HepG2 (cell line): ENCODE data around the gene MAP1LC3B. TPM values are rescaled to one million over a fixed set of nuclear protein-coding genes. Genes with fewer than 3 reads are reported as not detected.

Experiments used
- ATAC-seq: fragments of 200-7000 bp; cut with Tn5 transposase; 3 replicates; pipeline ENCODE4 v1.9.1; 2020; ENCODE audit warnings: mild to moderate bottlenecking, moderate library complexity
- BruUV-seq: library from RNA; stranded (reverse); fragments of 400-500 nt; replicated peaks from 2 replicates; lab custom pipeline; 2021; lab: Mats Ljungman, UMichigan
- CTCF ChIA-PET: fragments of 300-600 bp; formaldehyde crosslinking; extraction: SDS; loops from one replicate; lab custom pipeline; 2021; ENCODE audit warnings: low total read pairs, inconsistent platforms, low intra/inter-chr PET ratio; lab: Yijun Ruan, JAX
- POLR2A ChIA-PET: fragments of 350-600 bp; sonication (Branson Sonifier 250); formaldehyde crosslinking; loops from one replicate; lab custom pipeline; 2020; ENCODE audit warnings: antibody characterized with exemption, inconsistent platforms; lab: Yijun Ruan, JAX
- DNase-seq: peaks from one replicate; pipeline ENCODE4 v3.0.0-alpha.2; 2015; ENCODE audit warnings: low spot score
- FAIRE-seq: peaks from 3 replicates; lab custom pipeline; 2011; peaks lifted over from hg19 to GRCh38; lab: Jason Lieb, UNC
- H2AFZ ChIP-seq: one replicate; pipeline ENCODE4 v1.6.1; 2011; ENCODE audit warnings: low read length, inconsistent platforms
- H3K27ac ChIP-seq: fragments of 300-600 bp; 3 replicates; pipeline ENCODE4 v1.8.0; 2011; ENCODE audit warnings: mixed run types, mild to moderate bottlenecking, mixed read lengths, low read length, inconsistent platforms; ENCODE audit not compliant: insufficient read depth; ENCODE audit errors: extremely low read length
- H3K27me3 ChIP-seq, 2 experiments: fragments of 200-600 bp in 1 of 2; 2 replicates in 1 of 2; 3 replicates in 1 of 2; pipeline versions ENCODE4 v1.6.0 to v1.8.0; 2011; ENCODE audit warnings: low read length in 2 of 2, mild to moderate bottlenecking in 2 of 2, moderate library complexity in 2 of 2, inconsistent platforms in 1 of 2; ENCODE audit not compliant: insufficient read depth in 2 of 2, control insufficient read depth in 1 of 2
- H3K36me3 ChIP-seq, 2 experiments: fragments of 200-600 bp in 1 of 2; replicated peaks in 1 of 2; 2 replicates in 1 of 2; 3 replicates in 1 of 2; pipeline versions ENCODE4 v1.5.1 to v1.8.0; 2011; ENCODE audit warnings: low read length in 2 of 2, inconsistent platforms in 1 of 2; ENCODE audit not compliant: insufficient read depth in 2 of 2, control insufficient read depth in 1 of 2
- H3K4me1 ChIP-seq: 2 replicates; pipeline ENCODE4 v1.5.1; 2012; ENCODE audit warnings: low read length, inconsistent platforms; ENCODE audit not compliant: insufficient read depth
- H3K4me2 ChIP-seq: 2 replicates; pipeline ENCODE4 v1.6.0; 2011; ENCODE audit warnings: low read depth, low read length, inconsistent platforms
- H3K4me3 ChIP-seq, 3 experiments: fragments of 200-600 bp in 1 of 3; sonication (generic), shearing (Covaris generic) in 1 of 3; replicated peaks in 1 of 3; 2 replicates each; pipeline ENCODE4 v1.5.1; 2011 to 2016; ENCODE audit warnings: low read length in 3 of 3, inconsistent platforms in 2 of 3, low read depth in 2 of 3, mild to moderate bottlenecking in 2 of 3, control low read depth in 1 of 3, mixed read lengths in 1 of 3; ENCODE audit not compliant: insufficient read depth in 1 of 3
- H3K79me2 ChIP-seq: one replicate; pipeline ENCODE4 v1.6.1; 2011; ENCODE audit warnings: low read length, inconsistent platforms; ENCODE audit not compliant: insufficient read depth
- H3K9ac ChIP-seq: 2 replicates; pipeline ENCODE4 v1.6.0; 2011; ENCODE audit warnings: mild to moderate bottlenecking, low read depth, low read length, inconsistent platforms; ENCODE audit not compliant: insufficient read depth
- H3K9me3 ChIP-seq: 2 replicates; pipeline ENCODE4 v1.5.1; 2012; ENCODE audit warnings: mild to moderate bottlenecking, low read length
- H4K20me1 ChIP-seq: 2 replicates; pipeline ENCODE4 v1.6.0; 2011; ENCODE audit warnings: inconsistent platforms, mild to moderate bottlenecking, low read length, moderate library complexity; ENCODE audit not compliant: insufficient read depth
- BRD4 ChIP-seq: sonication (generic); formaldehyde crosslinking; IDR thresholded peaks from 2 replicates; pipeline ENCODE4 v1.4.0; 2020; ENCODE audit warnings: missing genetic modification reagents
- CAMTA2 ChIP-seq: sonication (generic); formaldehyde crosslinking; IDR thresholded peaks from 2 replicates; pipeline ENCODE4 v1.4.0; 2020; ENCODE audit warnings: mild to moderate bottlenecking, missing genetic modification reagents, borderline replicate concordance
- FOXJ3 ChIP-seq: sonication (generic); formaldehyde crosslinking; IDR thresholded peaks from 2 replicates; pipeline ENCODE4 v1.4.0; 2020; ENCODE audit warnings: missing genetic modification reagents, mild to moderate bottlenecking, borderline replicate concordance
- GABPA ChIP-seq, 2 experiments: IDR thresholded peaks; 2 replicates each; pipeline ENCODE4 v1.6.1; 2011 to 2016; ENCODE audit warnings: low read depth in 2 of 2, low read length in 1 of 2, missing biosample characterization in 1 of 2, missing genetic modification characterization in 1 of 2
- GTF2F1 ChIP-seq: fragments of 150-350 bp; IDR thresholded peaks from 2 replicates; pipeline ENCODE4 v1.6.1; 2014; ENCODE audit warnings: low read length
- HMGA1 ChIP-seq: sonication (generic); formaldehyde crosslinking; conservative IDR thresholded peaks from 2 replicates; pipeline ENCODE4 v1.4.0; 2020; ENCODE audit warnings: missing genetic modification reagents
- MAFF ChIP-seq: IDR thresholded peaks from 2 replicates; pipeline ENCODE4 v1.6.1; 2011; ENCODE audit warnings: low read depth, low read length, improper control_type of control experiment
- PHF20 ChIP-seq: sonication (generic); formaldehyde crosslinking; IDR thresholded peaks from 2 replicates; pipeline ENCODE4 v1.5.0; 2020; ENCODE audit warnings: mild to moderate bottlenecking, missing genetic modification reagents
- SMARCC2 ChIP-seq: fragments of 450-650 bp; IDR thresholded peaks from 2 replicates; pipeline ENCODE4 v1.6.1; 2017; ENCODE audit warnings: antibody characterized with exemption, mild to moderate bottlenecking
- ZFP36L2 ChIP-seq: sonication (generic); formaldehyde crosslinking; IDR thresholded peaks from 2 replicates; pipeline ENCODE4 v1.4.0; 2020; ENCODE audit warnings: missing genetic modification reagents
- ZNF552 ChIP-seq: sonication (generic); formaldehyde crosslinking; IDR thresholded peaks from 2 replicates; pipeline ENCODE4 v1.9.0; 2022; ENCODE audit warnings: missing genetic modification reagents, mild to moderate bottlenecking, borderline replicate concordance
- ZNF850 ChIP-seq: sonication (generic); formaldehyde crosslinking; conservative IDR thresholded peaks from 2 replicates; pipeline ENCODE4 v1.9.0; 2021; ENCODE audit warnings: mild to moderate bottlenecking, missing genetic modification reagents
- WGBS: methylation state at CpG from one replicate; pipeline ENCODE4 v1.1.6; 2017; ENCODE audit warnings: low lambda C conversion rate; 5-methylcytosine and 5-hydroxymethylcytosine counted together
- in situ Hi-C: cut with HindIII; loops from 2 replicates; pipeline ENCODE4 v1.10.0; 2017; ENCODE audit warnings: low pct_unique_long_range_greater_than_20kb; ENCODE audit not compliant: extremely low pct_ligation_motif_present
- intact Hi-C: fragments of 100-400 bp; cut with micrococcal nuclease; formaldehyde crosslinking; loops from one replicate; pipeline ENCODE4 v1.10.0; 2022; ENCODE audit not compliant: unreplicated experiment
- polyA plus RNA-seq, 8 experiments: library from polyadenylated mRNA; depleted of rRNA in 3 of 8; stranded (reverse) in 7 of 8; unstranded in 1 of 8; fragments of >200 nt; fragmentation: Illumina TruSeq in 4 of 8; extraction: Trizol in 4 of 8; gene quantifications; 2 replicates each; pipeline versions ENCODE4 v1.2.1 to v1.2.3, GENCODE V29; 2011 to 2016; ENCODE audit warnings: low read depth in 4 of 8, missing spikeins in 1 of 8, mixed read lengths in 1 of 8; ENCODE audit not compliant: insufficient read depth in 1 of 8
- total RNA-seq, 5 experiments: library from RNA; depleted of rRNA; stranded (reverse); fragments of >200 nt; fragmentation: Illumina TruSeq; extraction: Trizol; gene quantifications; 2 replicates each; pipeline ENCODE4 v1.2.3, GENCODE V29; 2016; ENCODE audit warnings: low read depth in 1 of 5
- TF ChIP-seq, protein P1 (sequence below): sonication (generic); formaldehyde crosslinking; IDR thresholded peaks from 2 replicates; pipeline ENCODE4 v1.8.1; 2023; ENCODE audit warnings: missing genetic modification reagents, inconsistent platforms, borderline replicate concordance
- TF ChIP-seq, protein P2 (sequence below): sonication (generic); formaldehyde crosslinking; IDR thresholded peaks from 2 replicates; pipeline ENCODE4 v1.4.0; 2020; ENCODE audit warnings: missing genetic modification reagents, mild to moderate bottlenecking, borderline replicate concordance

The MAP1LC3B gene
- total and polyA plus RNA-seq, 2 of the 13 experiments (the other 11 are each of a cell fraction or from before 2014, with no cell fraction given) = 15.7 to 37.4 TPM

GRCh38 chr16:87412371-87412995, 20.3 kb downstream of the MAP1LC3B start (continued):
- TF ChIP-seq SMARCC2 = no peak
- no peak for TF ChIP-seq GABPA (IDR thresholded peaks at IDR 0.05; ENCODE audit: low read depth, low read length)
- no peak for TF ChIP-seq GABPA (CRISPR knock-in tag; IDR thresholded peaks at IDR 0.05; ENCODE audit: low read depth)

DNA sequence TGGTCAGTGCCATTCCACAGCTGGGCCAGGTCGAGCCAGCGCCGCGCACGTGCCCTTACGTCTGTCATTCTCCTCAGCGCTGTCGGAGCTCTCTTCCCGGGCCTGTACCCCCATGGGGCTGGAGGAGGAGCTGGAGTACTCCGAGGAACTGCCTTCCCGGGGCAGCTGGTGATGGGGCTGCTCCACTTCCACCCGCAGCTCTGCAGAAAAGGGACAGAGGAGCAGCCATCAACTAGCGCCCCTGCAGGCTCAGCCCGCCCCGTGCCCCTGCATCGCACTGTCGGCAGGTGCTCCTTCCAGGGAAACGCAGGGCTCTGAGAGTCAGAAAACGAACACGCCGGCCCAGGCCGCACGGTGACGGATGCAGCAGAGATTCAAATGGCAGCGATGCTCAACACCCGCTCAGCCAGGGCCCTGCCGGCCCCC, 20.9 kb downstream of the MAP1LC3B start:
- no peak for DNase-seq
- Histone ChIP-seq H3K36me3 (peaks cover 50 to 80% of the 10 kb centered on the region in 2 experiments), H3K4me1 (no peaks in the 10 kb centered on the region), H3K4me3 (no peak overlapping the region), H2AFZ (no peak overlapping the region), H3K4me2 (no peak overlapping the region), H3K27me3 (no peaks in the 10 kb centered on the region), H4K20me1 (no peaks in the 10 kb centered on the region), H3K27ac (no peak overlapping the region), H3K79me2 (no peaks in the 10 kb centered on the region), H3K9ac (no peak overlapping the region), H3K9me3 (no peaks in the 10 kb centered on the region)
- in situ Hi-C loops (no loop called here), intact Hi-C loops (no loop called here)
- POLR2A ChIA-PET = no interaction called here
- CTCF ChIA-PET = no interaction called here
- ATAC-seq = no peak
- TF ChIP-seq CAMTA2 (CRISPR knock-in tag) (no peak), GTF2F1 (no peak), ZNF850 (CRISPR knock-in tag) (no peak), MAFF (no peak), BRD4 (CRISPR knock-in tag) (no peak), PHF20 (CRISPR knock-in tag) (no peak), HMGA1 (no peak), ZFP36L2 (no peak), FOXJ3 (CRISPR knock-in tag) (no peak), ZNF552 (CRISPR knock-in tag) (no peak)
- TF ChIP-seq, protein P1, sequence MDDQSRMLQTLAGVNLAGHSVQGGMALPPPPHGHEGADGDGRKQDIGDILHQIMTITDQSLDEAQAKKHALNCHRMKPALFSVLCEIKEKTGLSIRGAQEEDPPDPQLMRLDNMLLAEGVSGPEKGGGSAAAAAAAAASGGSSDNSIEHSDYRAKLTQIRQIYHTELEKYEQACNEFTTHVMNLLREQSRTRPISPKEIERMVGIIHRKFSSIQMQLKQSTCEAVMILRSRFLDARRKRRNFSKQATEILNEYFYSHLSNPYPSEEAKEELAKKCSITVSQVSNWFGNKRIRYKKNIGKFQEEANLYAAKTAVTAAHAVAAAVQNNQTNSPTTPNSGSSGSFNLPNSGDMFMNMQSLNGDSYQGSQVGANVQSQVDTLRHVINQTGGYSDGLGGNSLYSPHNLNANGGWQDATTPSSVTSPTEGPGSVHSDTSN (CRISPR knock-in tag) = no peak
- TF ChIP-seq, protein P2, sequence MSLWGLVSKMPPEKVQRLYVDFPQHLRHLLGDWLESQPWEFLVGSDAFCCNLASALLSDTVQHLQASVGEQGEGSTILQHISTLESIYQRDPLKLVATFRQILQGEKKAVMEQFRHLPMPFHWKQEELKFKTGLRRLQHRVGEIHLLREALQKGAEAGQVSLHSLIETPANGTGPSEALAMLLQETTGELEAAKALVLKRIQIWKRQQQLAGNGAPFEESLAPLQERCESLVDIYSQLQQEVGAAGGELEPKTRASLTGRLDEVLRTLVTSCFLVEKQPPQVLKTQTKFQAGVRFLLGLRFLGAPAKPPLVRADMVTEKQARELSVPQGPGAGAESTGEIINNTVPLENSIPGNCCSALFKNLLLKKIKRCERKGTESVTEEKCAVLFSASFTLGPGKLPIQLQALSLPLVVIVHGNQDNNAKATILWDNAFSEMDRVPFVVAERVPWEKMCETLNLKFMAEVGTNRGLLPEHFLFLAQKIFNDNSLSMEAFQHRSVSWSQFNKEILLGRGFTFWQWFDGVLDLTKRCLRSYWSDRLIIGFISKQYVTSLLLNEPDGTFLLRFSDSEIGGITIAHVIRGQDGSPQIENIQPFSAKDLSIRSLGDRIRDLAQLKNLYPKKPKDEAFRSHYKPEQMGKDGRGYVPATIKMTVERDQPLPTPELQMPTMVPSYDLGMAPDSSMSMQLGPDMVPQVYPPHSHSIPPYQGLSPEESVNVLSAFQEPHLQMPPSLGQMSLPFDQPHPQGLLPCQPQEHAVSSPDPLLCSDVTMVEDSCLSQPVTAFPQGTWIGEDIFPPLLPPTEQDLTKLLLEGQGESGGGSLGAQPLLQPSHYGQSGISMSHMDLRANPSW (CRISPR knock-in tag) = no peak
- no peak for FAIRE-seq
- no TSS peak for BruUV-seq
- 96% methylated on average over 19 of the region's 27 CpGs for WGBS
